Breast epithelium (tissue), 4 donors: Measurements from ENCODE around the gene FMNL1. TPM values are rescaled to one million over a fixed set of nuclear protein-coding genes. Genes with fewer than 3 reads are reported as not detected.

Source experiments
- DNase-seq, 2 donors: peaks; one replicate each; pipeline ENCODE4 v3.0.0-alpha.2; 2019; ENCODE audit warnings: low spot score in 2 of 2
- H3K27ac ChIP-seq, 2 donors: fragments of 200-600 bp; sonication (generic) in 1 of 2; one replicate each; pipeline ENCODE4 v1.5.1; 2016 to 2019; ENCODE audit warnings: mild to moderate bottlenecking in 1 of 2
- H3K27me3 ChIP-seq, 2 donors: fragments of 200-600 bp; sonication (generic) in 1 of 2; one replicate each; pipeline versions ENCODE4 v1.5.1 to v1.6.0; 2017 to 2019; ENCODE audit warnings: control low read depth in 1 of 2, mild to moderate bottlenecking in 1 of 2
- H3K36me3 ChIP-seq: fragments of 200-600 bp; one replicate; pipeline ENCODE4 v1.5.1; 2019
- H3K4me1 ChIP-seq, 2 donors: fragments of 200-600 bp; sonication (generic); one replicate each; pipeline ENCODE4 v1.5.1; 2016 to 2019; ENCODE audit warnings: control low read depth in 1 of 2
- H3K4me3 ChIP-seq, 3 donors: fragments of 200-600 bp; sonication (generic); 1 replicate in 2 of 3; 2 replicates in 1 of 3; pipeline ENCODE4 v1.5.1; 2016 to 2019; ENCODE audit warnings: mild to moderate bottlenecking in 3 of 3, moderate library complexity in 2 of 3
- H3K9me3 ChIP-seq, 2 donors: fragments of 200-600 bp; sonication (generic) in 1 of 2; one replicate each; pipeline ENCODE4 v1.5.1; 2016 to 2019; ENCODE audit warnings: control low read depth in 1 of 2
- CTCF ChIP-seq, 3 donors: fragments of 450-650 bp; IDR thresholded peaks; one replicate each; pipeline ENCODE4 v1.5.1; 2016 to 2017; ENCODE audit warnings: antibody characterized with exemption in 3 of 3, mild to moderate bottlenecking in 3 of 3, moderate library complexity in 3 of 3
- POLR2A ChIP-seq: fragments of 450-650 bp; IDR thresholded peaks from one replicate; pipeline ENCODE4 v1.6.1; 2016; ENCODE audit warnings: antibody characterized with exemption, mild to moderate bottlenecking, moderate library complexity
- POLR2AphosphoS5 ChIP-seq, 3 donors: sonication (generic); formaldehyde crosslinking; IDR thresholded peaks; one replicate each; pipeline ENCODE4 v1.6.1; 2017; ENCODE audit warnings: antibody characterized with exemption in 3 of 3
- intact Hi-C: fragments of 100-400 bp; cut with DNase I; formaldehyde crosslinking; loops from one replicate; pipeline ENCODE4 v1.15.1; 2023; ENCODE audit warnings: low total_unique reads
- total RNA-seq, 3 donors: library from RNA; depleted of rRNA; stranded (reverse); fragments of >200 nt; gene quantifications; one replicate each; pipeline ENCODE4 v1.1.0, GENCODE V29; 2016

The FMNL1 gene
- total RNA-seq, 3 donors from 2014 or later, result 9.2 to 31.2 (median 10.8) TPM

- intact Hi-C loops, result no loop called here
- TF ChIP-seq POLR2A, result no peak
- TF ChIP-seq CTCF (IDR thresholded peaks at IDR 0.05), result no peak
- TF ChIP-seq POLR2AphosphoS5 (IDR thresholded peaks at IDR 0.05), result no peak
- Histone ChIP-seq H3K4me1 (peaks cover 4% of the 10 kb centered on the region in 2 donors), H3K9me3 (no peaks in the 10 kb centered on the region), H3K27me3 (no peaks in the 10 kb centered on the region), H3K4me3 (no peak overlapping the region), H3K27ac (peak overlapping the region in 1 of 2 donors; percentile 94), H3K36me3 (no peaks in the 10 kb centered on the region)
- no peak for DNase-seq
These were observed 9.9 kb downstream of the FMNL1 start for GRCh38 chr17:45231481-45232116.

- intact Hi-C loops, result no loop called here
- H3K4me3 ChIP-seq, result no peak overlapping the region
- no peak for TF ChIP-seq CTCF (IDR thresholded peaks at IDR 0.05)
- TF ChIP-seq POLR2AphosphoS5 (IDR thresholded peaks at IDR 0.05), result no peak
- no peak for TF ChIP-seq POLR2A
These were observed 11.1 kb downstream of the FMNL1 start for GRCh38 chr17:45232514-45233422.

GRCh38 chr17:45233423-45233924 is 11.8 kb downstream of the FMNL1 start:
- Histone ChIP-seq H3K27ac (no peak overlapping the region), H3K4me3 (no peak overlapping the region), H3K9me3 (no peaks in the 10 kb centered on the region), H3K4me1 (peaks cover 0 to 4% of the 10 kb centered on the region in 2 donors), H3K27me3 (no peaks in the 10 kb centered on the region), H3K36me3 (no peaks in the 10 kb centered on the region)
- TF ChIP-seq POLR2A (no peak), POLR2AphosphoS5 (IDR thresholded peaks at IDR 0.05) (no peak), CTCF (IDR thresholded peaks at IDR 0.05) (no peak)
- intact Hi-C loops, result no loop called here
- DNase-seq, result no peak

More at GRCh38 chr17:45232514-45233422, 11.1 kb downstream of the FMNL1 start:
- no peaks in the 10 kb centered on the region for H3K9me3 ChIP-seq
- H3K27me3 ChIP-seq, result no peaks in the 10 kb centered on the region
- peaks cover 4% of the 10 kb centered on the region in 2 donors for H3K4me1 ChIP-seq
- no peak for DNase-seq
- H3K27ac ChIP-seq, result no peak overlapping the region
- H3K36me3 ChIP-seq, result no peaks in the 10 kb centered on the region

GRCh38 chr17:45234641-45235415 is 13.1 kb downstream of the FMNL1 start:
- Histone ChIP-seq H3K27ac (no peak overlapping the region), H3K36me3 (no peaks in the 10 kb centered on the region), H3K4me3 (no peak overlapping the region), H3K9me3 (no peaks in the 10 kb centered on the region), H3K27me3 (no peaks in the 10 kb centered on the region), H3K4me1 (no peaks in the 10 kb centered on the region)
- DNase-seq, result no peak
- intact Hi-C loops, result no loop called here
- no peak for TF ChIP-seq POLR2A
- no peak for TF ChIP-seq CTCF (IDR thresholded peaks at IDR 0.05)
